Activated CD8-positive, alpha-beta memory T cell treated with anti-CD3 and anti-CD28 coated beads, Interleukin-2, amount 50 U/mL, for 48 hours (primary cell): ENCODE measurements around the gene CAMK2N1.
A peak's percentile ranks its signal among the peaks of the same experiment; 100 is the strongest.

Experiments
- DNase-seq: peaks from one replicate; pipeline ENCODE4 v3.0.0-alpha.2; 2020

Gene CAMK2N1

DNA sequence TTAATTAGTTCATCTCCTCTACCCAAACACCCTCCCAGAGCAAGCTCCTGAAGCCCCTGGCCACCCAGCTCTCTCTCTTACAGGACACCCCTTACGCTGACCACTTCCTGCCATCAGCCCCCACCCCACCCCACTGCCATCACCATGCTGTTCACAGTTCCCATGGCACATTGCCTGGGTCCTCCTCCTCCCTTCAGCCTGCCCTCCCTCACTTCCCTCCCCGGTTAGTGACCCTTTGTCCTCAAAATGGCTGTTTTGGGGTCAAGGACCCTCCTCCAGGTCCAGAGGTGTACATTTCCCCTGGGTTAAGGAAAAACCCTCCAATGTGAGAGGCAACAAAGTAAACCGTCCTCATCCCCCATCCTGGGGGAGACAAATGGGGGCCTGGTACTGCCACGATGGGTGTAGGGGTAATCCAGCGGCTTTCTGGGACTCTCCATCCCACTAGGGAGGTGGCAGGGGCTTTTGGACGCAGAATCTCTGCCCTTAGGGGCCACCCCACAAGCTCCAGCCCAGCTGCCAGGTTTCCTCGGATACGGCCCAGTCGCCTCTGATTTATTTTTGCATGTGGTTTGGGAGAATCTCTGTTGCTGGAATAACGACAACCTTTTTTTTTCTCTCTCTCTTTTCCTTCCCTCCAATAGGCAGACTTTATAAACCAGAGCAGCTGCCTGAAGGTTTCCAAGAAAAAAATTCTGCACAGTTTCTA is 8.5 kb downstream of the CAMK2N1 start:
- no peak for DNase-seq

DNA sequence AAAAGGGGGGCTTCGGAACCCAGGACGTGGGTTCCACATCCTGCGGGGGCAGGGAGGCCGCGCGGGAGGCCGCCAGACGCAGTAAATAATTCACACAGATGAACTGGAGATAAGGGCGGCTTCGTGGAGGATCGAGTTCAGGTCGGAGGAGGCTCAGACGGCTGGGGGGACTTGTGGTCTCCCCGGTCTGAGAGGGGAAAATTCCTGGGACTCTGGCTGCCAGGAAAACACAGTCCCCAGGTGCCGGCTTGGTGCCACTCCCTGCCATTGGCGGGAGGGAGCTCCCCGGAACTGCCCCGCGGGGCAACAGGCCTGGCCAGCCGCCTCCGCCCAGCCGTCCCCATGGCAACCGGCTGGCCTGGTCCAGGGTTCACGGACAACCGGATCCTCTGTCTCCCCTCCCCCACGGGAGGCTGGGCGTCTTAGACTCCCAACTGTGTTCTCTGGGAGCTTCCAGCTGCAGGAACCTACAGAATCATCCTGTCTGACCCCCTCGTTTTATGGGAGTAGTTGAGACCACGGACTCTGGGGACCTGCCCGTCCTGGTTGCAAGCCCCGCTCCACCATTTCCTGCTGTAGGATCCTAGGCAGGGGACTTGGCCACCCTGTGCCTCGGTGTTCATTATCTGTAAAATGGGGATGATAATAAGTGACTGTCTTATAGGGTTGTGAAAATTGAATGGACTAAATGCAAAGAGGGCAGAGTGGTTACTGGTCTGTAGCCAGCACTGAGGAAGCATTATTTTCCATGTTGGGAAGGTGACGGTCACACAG is 9.6 kb downstream of the CAMK2N1 start:
- no peak for DNase-seq

DNA sequence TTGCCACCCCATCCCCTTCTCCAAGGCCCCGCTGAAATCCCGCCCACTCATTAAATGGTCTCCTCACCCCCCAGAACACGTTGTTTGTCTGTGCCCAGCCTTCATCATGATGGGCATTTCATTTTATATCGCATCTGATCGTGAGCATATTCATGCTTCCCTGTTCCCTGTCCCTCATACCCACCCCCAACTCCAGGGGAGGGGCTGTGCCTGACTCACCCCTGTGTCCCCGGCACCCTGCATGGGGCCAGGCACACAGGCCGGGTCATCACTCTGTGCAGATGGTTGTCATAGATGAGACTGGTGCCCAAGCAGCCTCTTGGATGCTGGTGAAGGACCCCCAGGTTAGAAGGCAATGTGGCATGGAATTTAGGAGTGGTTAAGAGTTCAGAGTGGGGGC is 11.0 kb downstream of the CAMK2N1 start:
- no peak for DNase-seq

DNA sequence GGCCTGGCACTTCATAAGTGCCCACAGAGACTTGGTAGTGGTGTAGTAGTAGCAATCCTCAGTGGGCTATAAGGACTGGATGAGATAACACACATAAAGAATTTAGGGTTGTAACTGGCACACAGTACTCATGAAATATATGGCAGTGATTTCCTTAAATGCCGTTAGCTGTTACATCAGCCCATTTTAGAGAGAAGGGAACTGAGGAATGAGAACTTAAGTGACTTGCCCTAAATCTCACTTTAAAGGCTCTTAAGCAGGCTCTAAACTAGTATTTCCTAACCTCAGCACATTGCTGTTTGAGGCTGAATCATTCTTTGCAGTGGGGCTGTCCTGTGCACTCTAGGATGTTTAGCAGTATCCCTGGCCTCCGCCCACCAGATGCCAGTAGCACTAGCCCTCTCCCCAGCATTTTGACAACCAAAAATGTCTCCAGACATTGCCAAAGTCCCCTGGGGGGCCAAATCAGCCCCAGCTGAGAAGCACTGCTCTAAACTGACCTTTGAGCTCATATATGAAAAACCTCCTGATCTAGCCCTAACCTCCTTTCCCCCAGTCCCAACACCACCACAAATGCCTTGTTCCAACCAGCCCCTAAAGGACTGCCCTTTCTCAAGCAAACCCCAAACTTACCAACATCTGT is 11.6 kb downstream of the CAMK2N1 start:
- DNase-seq: no peak

DNA sequence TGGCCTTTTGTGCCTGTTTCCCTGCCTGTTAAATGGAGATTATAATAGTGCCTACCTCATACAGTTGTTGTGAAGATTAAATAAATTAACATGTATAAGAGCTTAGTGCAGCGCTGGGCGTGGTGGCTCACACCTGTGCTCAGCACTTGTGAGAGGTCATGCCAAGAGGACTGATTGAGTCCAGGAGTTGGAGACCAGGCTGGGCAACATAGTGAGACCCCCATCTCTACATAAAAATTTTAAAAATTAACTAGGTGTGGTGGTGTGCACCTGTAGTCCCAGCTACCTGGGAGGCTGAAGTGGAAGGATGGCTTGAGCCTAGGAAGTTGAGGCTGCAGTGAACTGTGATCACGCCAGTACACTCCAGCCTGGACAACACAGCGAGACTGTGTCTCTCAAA is 12.1 kb downstream of the CAMK2N1 start:
- no peak for DNase-seq

DNA sequence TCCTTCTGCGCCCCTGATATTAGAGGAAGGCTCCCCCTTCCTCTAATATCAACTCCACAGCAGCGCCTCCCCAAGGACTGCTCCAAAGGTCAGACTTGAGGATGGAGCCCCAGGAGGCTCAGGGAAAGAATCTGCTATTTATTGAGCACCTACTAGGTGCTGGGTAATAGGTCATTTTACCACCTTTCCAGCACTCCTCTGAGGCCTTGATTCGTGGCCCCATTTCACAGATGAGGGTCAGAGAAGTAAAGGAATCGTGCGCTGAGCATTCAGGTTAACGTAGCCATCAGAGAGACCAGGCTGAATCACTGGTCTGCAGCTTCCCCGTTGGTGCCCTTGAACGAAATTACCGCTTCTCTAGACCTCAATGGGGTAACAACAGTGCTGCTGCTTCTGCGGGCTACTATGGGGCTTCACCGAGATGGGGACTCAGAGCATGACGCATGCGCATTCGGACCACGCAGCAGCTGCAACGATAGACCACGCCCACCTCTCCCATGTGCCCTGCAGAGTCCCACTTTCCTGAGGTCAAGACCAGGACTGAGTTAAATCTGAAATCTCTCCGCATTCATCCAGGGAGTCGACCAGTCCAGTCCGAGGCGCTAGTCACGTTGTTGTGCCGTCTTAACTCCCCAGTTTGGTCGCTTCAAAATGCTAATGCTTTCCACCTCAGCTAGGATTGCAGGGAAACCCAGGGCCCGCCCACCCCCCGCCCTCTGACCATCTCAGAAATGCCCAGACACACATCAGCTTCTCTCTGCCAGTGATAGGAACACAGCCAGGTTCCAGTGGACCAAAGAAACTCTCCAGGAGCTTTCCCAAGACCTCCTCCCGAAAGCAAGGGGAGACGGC is 12.9 kb downstream of the CAMK2N1 start:
- peak; percentile 64 for DNase-seq

DNA sequence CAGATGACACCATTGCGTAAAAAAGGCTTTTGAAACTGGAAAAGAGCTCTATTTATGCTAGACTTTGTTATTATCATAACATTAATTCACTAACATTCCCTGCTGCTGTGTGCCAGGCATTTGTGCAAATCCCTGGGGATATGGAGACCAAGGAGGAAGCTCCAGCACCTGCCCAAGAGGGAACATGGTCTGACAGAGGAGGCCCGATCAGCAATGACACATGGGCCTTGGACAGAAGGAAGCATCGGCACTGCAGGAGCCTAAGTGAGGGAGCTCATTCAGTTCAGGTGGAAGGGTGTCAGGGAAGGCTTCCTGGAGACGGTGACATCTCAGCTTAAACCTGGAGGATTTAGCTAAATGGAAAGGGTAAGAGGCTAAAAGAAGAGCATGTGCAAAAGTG is 13.9 kb downstream of the CAMK2N1 start:
- no peak for DNase-seq

DNA sequence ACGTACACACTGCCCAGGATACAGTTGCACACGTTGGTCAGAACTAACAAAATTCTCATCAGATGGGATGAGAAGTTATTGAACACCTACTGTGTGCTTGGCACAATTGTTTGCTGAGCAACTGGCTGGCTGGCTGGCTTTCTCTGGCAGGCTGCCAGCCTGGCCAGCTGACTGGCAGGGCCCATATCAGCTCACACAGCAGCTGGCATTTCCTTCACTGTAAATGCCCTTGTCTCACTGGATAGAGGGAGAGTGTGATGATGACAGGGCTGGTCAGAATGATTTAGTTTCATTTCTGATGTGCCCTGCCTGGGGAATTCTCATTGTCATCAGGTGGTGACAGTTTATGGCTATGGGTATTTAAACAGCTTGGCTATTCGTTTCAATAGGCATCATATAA is 15.8 kb downstream of the CAMK2N1 start:
- no peak for DNase-seq

DNA sequence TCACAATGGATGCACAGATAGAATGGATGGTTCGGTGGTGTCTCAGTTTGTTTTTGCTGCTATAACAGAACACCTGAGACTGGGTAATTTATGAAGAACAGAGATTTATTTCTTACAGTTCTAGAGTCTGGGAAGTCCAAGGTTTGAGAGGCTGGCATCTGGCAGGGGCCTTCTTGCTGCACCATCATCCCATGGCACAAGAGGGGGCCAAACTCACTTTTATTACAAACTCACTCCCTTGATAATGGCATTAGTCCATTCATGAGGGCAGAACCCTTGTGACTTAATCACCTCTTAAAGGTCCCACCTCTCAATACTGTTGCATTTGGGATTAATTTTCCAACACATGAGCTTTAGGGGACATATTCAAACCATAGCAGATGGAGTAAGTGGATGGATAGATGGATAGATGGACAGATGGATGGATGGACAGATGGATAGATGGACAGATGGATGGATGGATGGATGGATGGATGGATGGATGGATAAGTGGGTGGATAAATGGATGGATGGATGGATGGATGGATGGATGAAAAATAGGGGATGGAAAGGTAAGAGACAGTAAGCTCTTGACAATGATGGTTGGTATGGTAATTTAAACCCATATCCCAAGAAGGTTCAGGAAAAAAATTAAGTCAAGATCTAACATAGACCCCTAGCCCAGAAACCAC is 16.5 kb downstream of the CAMK2N1 start:
- no peak for DNase-seq

DNA sequence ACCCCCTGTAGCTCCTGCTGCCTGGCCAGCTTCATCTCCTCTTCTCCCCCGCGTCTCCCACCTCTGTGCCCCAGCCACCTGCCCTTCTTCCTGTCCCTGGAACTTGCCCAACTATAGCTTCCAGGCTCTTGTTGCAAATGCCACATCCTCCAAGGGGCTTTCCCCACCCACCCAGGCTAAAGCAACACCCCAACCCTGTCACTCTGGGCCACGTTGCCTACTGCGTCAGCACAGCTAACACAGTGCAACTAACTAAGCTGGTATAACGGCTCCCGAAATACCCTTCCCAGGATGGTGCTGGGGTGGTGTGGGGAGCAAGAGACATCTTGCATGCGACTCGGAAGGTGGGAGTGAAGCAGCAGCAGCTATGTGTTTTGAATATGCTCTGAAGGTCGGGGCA is 19.7 kb downstream of the CAMK2N1 start:
- peak; percentile 59 for DNase-seq

DNA sequence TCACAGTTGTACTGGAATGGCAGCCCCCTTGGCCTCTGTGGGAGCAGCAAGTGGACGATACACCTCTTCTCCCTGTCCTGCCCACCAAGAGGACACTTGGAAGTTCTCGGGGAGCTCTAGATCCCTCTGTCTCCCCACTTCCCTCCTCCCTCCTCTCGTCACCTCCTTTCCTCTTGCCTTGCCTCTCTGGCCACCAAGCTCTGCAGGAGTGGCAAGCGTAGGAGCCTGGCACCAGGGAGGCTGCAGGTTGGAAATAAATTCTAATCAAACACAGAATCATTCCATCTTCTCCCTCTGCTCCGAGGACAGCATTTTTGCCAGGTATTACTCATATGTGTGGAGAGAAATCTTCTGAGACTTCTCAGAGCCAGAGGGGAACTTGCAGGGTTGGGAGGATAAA is 20.8 kb downstream of the CAMK2N1 start:
- no peak for DNase-seq

DNA sequence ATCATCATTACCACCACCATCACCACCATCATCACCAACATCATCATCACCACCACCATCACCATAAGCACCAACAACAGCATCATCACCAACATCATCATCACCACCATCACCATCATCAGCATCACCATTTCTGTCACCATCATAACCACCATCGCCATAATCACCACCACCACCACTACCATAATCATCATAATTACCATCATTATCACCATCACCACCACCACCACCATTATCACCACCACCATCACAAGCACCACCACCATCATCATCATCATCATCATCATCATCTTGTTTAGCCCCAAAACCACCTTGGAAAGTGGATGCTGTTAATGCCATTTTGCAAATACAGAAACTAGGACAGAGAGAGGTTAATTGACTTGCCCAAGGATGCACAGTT is 22.5 kb downstream of the CAMK2N1 start:
- DNase-seq: no peak

DNA sequence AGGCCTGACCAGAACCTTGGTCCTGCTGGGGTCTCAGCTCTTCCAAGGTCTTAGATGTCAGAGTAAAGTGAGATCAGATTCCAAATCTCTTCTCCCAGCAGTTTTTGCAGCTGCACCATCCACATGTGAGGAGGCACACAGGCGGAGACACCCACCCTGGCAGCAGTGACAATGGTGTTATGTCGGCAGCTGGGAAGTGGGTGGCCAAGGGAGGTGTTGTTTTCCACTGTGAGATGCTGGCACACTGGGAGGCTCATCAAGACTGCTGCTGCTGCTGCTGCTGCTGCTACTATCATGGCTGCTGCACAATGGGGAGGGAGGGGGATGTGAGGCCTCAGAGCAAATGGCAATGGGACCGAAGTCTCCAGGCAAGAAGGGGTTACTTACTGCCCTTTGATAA is 23.6 kb downstream of the CAMK2N1 start:
- no peak for DNase-seq

DNA sequence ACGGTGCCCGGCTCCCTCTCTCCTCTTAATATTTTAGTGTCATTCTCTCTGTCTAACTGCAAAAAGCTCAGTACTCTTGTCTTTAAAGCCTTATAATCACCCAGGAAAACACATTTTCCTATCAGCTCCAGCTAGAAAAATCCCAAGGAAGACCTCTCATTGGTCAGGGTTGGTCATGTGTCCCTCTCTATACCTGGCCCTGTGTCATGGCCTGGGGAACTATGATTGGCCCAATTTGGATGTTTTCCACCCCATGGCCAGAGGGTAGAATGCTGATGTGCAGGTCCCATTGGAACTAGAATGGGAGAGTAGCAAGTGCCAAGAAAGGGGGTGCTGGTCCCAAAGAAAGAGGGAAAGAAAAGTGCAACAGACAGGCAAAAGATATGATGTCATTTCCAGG is 27.3 kb downstream of the CAMK2N1 start:
- DNase-seq: no peak

DNA sequence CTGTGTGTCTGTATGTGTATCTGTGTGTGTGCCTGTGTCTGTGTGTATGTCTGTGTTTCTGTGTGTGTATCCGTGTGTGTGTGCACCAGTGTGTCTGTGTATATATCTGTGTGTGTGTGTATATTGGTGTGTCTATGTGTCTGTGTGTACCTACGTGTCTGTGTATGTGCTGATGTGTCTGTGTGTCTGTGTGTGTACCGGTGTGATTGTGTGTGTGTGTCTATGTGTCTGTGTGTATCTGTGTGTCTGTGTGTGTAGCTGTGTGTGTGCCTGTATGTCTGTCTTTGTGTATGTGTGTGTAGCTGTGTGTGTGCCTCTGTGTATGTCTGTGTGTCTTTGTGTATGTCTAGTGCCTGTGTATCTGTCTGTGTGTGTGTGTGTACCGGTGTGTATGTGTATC is 32.0 kb downstream of the CAMK2N1 start:
- no peak for DNase-seq

DNA sequence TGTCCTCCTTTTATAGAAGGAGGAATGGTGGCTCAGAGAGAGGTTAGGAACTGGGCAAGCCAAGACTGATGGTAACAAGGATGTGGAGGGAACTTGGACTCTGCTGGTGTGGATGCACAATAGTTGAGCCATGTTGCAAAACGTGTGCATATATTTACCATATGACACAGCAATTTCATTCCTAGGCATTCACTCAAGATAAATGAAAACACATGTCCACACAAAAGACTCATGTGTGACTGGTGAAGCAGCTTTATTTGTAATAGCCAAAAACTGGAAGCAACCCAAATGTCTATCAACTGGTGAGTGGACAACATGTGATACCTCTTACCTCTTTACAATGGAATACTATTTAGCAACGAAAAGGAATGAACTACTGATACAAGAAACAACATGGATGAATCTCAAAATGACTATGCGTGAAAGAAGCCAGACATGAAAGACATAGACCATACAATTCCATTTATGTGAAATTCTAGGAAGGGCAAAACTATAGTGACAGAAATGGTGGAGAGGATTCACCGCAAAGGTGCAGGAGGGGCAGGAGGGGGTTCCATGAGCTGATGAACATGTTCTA is 36.2 kb downstream of the CAMK2N1 start:
- no peak for DNase-seq

DNA sequence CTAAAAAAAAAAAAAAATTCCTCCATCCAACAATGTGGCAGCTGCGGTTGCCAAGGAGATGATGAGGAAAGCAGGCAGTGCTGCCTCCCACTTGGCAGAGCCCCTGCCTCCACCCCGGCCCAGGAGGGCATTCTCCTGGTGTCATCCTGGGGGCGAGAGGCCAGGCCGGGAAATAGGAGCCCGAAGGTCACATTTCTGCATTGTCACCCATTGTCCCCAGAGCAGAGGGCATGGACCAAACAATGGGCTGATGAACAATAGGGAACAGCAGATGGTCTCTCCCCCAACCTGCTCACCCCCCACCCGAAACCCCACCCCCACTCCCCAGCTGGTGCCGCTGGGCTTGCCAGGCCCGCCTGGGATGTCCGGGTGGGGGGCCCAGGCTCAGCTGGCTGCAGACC is 37.3 kb downstream of the CAMK2N1 start:
- no peak for DNase-seq

DNA sequence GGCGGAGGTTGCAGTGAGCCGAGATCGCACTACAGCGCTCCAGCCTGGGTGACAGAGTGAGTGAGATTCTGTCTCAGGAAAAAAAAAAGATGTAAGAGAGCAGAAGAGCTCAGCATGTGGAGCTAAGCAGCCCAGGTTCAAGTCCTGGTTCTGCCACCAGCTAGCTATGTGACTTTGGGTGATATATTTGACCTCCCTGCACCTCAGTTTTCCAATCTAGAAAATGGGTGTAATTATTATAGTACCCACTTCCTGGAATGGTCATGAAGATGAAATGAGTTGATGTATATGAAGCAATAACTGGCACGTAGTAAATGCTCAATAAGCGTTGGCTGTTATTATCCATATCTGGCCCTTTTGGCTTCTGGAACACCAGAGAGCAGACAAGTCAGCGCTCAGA is 38.2 kb downstream of the CAMK2N1 start:
- no peak for DNase-seq

DNA sequence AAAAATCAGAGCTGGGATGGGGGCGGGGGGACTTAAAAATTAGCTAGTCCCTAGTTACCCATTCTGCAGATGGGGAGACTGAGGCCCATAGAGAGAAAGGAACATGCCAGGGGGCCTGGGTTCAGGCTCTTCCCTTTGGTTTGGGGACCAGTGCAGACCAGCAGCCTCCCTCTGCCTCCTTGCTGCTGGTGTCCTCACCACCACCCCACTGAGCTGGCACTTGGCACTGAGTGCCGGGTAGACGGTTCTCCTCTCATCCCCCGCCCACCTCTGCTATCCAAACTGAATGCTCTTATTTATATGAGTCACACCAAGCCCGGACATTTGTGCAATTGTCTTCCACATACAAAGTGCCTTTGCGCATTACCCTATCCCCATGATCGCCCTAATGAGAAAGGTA is 39.2 kb downstream of the CAMK2N1 start:
- DNase-seq: no peak

DNA sequence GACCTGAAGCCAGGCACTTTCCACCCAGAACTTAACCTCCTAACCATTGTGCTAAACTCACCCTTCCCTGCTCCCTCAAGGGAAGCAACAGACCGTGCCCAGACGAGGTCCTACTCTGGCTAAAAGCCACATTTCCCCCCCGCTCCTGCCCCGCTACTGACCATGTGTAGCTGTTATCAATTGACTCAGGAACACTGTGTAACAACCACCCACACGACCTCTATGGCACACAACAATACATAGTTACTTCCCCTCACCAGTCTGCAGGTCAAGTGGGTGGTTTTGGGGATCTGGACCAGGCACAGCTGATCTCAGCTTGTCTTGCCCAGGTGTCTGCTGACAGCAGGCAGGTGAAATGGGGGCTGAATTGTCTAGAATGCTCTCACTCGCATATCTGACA is 40.1 kb downstream of the CAMK2N1 start:
- DNase-seq: no peak

DNA sequence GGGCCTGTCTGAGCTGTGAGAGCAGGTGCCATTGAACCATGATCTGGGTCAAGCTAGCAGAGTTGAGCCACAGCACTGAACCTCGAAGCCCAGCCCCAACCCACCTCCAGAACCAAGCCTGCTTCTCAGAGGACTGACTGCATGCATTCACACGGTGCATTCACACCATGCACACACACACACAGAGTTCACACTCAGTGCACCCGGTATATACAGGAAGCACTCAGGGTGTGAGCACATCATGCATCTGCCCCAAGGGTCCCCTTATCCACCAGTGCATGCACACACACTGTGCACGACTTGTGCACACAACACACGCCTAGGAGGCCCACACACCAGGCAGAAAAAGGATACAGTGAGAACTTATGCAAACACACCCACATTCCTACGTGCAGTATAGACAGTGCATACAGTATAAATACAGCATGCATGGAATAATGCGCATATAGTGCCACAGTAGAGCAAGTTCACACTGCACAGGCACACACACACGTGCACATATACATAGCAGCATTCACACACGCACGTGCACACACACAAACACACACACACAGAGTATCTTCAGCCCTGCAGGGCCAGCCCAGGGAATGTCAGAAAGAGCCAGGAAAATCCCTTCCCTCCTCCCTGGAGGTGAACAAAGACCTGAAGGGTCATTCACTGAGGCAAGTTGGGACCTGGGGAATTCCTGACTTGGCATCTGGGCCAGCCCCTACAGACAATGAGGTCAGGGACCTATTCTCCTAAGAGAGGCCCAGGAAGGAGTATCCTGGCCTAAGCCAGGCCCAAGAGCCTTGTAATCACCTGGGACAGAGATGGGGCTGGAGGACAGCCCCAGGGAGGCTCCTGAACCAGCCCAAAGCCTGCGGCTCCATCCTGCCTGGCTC is 42.1 kb downstream of the CAMK2N1 start:
- DNase-seq: no peak
